GM12874 (cell line): ENCODE results near the gene TGM2.

Source experiments
- TF ChIP-seq, protein P1 (sequence below): IDR thresholded peaks from 2 replicates; pipeline ENCODE4 v1.5.1; 2011; ENCODE audit warnings: low read depth, mild to moderate bottlenecking, control low read depth, low read length, moderate library complexity; ENCODE audit not compliant: insufficient read depth

Gene TGM2

DNA sequence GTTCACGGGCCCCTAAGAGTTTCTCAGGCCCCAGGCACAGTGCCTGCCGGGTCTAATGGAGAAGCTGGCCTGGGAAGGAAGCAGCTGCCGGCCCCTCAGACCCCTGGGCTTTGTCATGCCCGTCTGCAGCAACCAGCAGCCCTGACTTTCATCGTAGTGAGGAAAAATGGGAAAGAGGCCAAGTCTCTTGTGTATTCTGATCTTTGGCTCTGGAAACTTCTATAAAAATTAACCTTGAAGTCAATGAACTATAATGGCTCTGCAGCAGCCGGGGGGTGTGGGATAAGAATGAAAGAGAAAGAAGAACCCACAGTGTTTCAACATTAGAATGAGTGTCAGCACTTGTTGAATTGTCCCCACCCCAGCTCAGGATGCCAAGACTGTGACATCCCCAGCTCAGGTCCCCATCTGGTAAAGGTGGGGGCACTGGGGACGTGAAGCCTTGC lies 12.9 kb downstream of the TGM2 start:
- TF ChIP-seq, protein P1, sequence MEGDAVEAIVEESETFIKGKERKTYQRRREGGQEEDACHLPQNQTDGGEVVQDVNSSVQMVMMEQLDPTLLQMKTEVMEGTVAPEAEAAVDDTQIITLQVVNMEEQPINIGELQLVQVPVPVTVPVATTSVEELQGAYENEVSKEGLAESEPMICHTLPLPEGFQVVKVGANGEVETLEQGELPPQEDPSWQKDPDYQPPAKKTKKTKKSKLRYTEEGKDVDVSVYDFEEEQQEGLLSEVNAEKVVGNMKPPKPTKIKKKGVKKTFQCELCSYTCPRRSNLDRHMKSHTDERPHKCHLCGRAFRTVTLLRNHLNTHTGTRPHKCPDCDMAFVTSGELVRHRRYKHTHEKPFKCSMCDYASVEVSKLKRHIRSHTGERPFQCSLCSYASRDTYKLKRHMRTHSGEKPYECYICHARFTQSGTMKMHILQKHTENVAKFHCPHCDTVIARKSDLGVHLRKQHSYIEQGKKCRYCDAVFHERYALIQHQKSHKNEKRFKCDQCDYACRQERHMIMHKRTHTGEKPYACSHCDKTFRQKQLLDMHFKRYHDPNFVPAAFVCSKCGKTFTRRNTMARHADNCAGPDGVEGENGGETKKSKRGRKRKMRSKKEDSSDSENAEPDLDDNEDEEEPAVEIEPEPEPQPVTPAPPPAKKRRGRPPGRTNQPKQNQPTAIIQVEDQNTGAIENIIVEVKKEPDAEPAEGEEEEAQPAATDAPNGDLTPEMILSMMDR: no peak

DNA sequence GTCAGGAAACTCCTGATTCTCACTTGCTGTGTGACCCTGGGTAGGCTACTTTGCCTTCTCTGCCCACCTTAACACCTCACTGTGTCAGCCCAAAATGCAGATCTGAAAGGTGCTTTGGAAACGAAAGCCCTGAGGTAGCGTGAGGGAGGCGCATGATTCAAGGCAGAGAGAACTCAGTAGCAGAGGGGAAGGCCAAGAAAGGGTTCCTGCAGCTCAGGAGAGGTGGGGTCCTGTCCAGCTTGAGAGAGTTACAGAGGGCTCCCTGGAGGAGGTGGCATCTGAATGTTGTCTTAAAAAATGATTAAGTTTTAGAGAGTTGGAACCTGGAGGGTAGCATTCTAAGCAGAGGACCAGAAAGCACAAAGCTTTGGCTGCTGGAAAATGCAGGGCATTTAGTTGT lies 13.6 kb downstream of the TGM2 start:
- TF ChIP-seq, protein P1: no peak

DNA sequence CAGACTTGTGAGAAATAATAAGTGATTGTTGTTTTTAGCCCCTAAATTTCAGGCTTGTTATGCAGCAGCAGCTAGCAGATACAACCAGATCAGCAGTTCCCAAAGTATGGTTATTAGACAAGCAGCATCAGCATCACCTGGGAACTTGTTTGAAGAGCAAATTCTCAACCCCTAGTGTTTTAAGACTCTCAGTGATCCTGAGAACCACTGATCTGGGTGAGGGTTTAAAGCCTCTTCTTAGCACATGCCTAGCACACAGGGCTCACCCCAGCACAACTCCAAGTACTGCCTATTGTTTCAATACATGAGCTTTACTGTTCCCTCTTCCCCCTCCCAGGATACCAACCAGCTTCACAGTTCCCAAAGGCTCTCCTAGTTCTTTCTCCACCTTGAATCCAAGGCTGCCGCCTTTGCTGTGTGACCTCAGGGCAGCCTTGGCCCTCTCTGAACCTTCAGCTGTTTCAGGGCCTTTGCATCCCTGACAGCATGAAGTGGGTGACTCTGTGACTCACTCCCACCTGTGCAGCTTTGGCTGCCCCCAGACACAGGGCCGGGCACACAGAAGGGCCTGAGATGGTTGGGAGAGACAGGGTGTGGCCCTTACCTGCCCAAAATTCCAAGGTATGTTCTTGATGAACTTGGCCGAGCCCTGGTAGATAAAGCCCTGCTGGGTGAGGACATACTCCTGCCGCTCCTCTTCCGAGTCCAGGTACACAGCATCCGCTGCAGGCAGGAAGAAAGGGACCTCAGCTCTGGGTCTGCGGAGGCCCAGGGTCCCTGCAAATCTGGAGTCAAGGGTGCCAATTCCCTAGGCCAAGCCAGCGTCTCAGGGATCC lies 14.5 kb downstream of the TGM2 start:
- TF ChIP-seq, protein P1: no peak

DNA sequence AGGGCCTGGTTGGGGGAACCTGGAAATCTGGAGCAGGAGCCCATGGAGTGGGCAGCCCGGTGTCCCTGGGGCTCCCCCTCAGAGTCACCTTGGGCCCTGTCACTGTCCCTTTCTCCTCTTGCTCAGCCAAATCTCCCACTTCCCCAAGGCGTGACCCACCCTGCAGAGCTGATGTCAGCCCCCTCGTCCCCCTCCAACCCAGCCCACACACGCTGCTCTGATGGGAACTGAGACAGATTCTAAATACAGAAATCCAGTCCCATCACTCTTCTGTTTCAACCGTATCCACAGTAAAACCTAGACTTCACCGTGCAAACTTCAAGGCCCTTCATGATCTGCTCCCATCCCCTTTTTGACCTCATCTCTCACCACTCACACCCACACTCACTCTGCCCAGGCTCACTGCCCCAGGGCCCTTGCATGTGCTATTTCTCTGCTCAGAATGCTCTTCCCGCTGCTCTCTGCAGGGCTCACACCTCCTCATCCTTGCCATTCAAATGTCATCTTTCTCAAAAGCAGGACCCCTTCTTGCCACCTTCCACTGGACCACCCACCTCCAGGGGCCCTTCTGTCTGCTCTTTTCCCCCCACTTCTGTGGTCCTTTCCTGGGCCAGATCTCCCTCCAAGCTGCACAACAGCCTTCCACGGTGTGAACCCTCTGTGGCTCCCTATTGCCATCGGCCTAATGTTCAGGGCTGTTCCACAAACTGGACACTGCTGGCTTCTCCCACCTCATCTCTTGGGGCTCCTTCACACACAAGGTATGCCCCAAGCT lies 16.6 kb downstream of the TGM2 start:
- TF ChIP-seq, protein P1: no peak

DNA sequence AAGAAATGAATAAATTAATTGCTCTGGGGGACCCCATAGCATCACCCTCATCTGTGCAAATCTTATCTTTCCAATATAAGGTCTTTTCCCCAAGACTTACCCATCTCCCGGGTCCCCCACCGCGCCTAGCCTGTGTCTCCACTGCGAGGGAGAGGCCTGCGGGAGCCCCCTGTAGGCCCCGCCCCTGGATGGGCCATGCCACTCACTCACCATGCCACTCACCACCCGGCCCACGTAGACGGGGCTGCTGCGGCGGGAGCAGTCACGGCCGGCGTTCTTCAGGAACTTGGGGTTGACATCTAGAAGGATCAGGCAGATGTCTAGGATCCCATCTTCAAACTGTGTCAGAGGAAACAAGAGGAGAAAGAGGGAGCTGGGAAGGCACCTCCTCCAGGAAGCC lies 17.3 kb downstream of the TGM2 start:
- TF ChIP-seq, protein P1: no peak

DNA sequence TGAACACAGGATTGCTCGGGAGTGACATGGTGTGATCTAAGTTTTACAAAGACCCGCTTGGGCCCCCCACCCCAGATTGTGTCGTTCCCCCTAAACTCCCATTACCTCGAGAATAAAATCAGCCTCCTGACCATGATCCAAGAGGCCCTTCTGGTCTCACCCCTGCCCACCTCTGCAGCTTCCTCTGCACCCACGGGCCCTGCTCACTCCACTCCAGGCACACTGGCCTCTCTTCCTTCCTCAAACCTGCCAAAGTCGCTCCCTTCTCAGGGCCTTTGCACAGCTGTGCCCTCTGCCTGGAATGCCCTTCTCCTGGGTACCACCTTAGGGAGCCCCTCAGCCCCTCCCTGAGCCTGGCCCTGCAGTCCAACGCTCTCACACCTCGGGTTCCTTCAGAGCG lies 17.9 kb downstream of the TGM2 start:
- TF ChIP-seq, protein P1: no peak

DNA sequence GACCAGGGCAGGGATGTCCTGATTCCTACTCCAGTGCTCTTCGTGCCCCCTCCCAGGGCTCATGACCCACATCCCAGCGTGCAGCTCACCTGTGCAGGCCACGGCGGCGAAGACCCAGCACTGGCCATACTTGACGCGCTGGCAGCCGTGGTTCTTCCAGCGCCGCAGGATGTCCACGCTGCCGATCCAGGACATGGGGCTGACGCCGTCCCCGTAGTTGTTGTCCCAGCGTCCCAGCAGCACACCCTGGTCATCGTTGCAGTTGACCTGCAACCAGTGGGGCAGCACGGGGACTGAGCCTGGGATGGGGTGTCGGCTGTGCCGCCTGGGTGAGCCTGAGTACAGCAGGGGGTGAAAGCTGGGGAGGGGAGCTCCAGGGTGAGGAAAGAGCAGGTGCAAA lies 18.4 kb downstream of the TGM2 start:
- TF ChIP-seq, protein P1: no peak
